Measurements from ENCODE around the gene DDC.

Gene DDC, protein sequence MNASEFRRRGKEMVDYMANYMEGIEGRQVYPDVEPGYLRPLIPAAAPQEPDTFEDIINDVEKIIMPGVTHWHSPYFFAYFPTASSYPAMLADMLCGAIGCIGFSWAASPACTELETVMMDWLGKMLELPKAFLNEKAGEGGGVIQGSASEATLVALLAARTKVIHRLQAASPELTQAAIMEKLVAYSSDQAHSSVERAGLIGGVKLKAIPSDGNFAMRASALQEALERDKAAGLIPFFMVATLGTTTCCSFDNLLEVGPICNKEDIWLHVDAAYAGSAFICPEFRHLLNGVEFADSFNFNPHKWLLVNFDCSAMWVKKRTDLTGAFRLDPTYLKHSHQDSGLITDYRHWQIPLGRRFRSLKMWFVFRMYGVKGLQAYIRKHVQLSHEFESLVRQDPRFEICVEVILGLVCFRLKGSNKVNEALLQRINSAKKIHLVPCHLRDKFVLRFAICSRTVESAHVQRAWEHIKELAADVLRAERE

GRCh38 chr7:50564640-50565558 is at the start of gene DDC:
Gene DDC, minus strand, starts transcription at chr7:50565405. Its CDS starts 21,320 bp downstream, at chr7:50544085.
- DNase-seq (ENCODE audit: low read depth in 1 of 2, low spot score in 1 of 2), result no peak

DNA sequence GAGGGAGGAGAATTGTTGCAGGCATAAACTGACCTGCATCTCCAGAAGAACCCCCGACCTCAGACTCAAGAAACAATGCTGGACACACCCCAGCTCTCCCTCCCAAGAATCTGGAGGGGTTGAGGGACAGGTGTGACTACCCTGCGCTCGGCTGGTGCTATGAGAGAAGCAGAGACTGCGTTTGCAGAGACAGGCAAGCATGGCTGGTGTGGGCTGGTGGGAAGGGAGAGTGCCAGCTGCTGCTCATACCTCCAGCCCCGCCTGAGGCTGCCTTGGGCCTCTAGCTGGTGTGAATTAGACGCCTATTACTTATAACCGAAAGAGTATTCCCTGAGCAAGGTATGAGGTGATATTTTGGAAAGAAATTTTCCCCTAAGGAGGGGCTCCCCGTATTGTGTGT is 48.3 kb upstream of the DDC start:
- DNase-seq (ENCODE audit: low read depth in 1 of 2, low spot score in 1 of 2), result no peak

DNA sequence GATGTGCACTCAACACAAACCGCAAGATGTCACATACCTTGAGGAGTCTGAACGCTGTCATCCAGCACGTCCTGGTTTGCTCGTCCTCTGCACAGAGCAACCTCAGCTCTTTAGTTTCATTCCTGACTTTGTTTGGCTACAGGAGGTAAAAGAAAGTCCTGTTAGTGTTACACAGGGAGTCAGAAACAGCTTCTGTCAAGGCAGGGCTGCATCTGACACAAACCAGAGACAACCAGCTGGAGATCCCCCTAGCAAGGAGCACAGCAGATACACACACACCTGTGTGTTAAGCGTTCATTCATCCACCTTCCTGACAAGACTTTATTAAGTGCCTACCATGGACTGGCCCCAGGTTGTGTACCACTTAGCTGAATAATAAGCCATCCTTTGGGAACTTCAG is 47.5 kb upstream of the DDC start:
- no peak for DNase-seq (ENCODE audit: low read depth in 1 of 2, low spot score in 1 of 2)

- DNase-seq (ENCODE audit: low read depth in 1 of 2, low spot score in 1 of 2), result no peak
Measured at GRCh38 chr7:50610521-50611277, 45.5 kb upstream of the DDC start.

DNA sequence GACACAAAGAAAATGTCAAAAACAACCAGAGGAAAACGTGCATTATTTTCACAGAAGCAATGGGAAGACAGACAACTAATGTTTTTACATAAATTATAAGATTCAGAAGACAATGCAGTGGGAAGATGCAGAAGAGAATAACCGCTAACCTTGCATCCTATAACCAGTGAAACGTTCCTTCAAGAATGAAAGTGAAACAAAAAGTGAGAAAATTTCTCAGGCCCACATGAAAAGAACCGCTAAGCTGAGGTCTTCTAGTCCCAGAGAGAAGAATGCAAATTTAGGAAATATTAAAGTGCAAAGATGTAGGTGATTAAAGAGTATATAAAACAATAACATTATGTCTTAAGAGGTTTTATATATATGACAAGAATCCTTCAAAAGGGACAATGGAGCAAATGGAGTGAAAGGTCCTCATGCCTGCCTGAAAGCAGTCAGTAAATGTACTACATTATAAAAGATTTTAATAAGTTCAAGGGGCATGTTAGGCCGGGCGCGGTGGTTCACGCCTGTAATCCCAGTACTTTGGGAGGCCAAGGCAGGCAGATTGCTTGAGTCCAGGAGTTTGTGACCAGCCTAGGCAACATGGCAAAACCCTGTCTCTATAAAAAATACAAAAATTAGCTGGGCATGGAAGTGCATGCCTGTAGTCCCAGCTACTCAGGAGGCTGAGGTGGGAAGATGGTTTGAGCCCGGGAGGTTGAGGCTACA is 43.1 kb upstream of the DDC start:
- DNase-seq (ENCODE audit: low read depth in 1 of 2, low spot score in 1 of 2), result no peak

DNA sequence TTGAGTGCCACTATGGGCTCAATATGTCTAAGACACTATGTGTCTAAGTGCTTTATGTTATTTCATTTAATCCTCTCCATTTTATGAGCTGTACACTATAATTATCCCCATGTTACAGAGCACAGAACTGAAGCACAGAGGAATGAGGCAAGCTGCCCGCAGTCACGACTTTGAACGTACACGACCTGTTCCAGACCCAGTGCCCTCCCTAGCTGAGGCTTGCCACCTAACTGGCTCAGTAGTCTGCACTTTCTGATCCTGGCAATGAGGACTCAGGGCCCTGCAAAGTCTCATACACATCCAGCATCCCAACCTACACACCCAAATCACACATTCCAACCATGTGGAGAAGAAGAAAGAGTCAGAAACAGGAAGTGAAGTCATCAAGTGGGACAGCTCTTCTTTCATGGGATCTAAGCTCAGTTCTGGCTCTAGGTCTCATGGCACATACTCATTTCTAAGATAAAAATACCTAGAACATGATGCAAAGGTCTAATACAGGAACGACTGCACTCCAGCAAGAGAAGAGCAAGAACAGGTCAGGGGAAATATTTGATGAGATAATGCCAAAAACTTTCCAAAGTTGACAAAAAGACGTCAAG is 42.4 kb upstream of the DDC start:
- DNase-seq (ENCODE audit: low read depth in 1 of 2, low spot score in 1 of 2), result no peak

DNA sequence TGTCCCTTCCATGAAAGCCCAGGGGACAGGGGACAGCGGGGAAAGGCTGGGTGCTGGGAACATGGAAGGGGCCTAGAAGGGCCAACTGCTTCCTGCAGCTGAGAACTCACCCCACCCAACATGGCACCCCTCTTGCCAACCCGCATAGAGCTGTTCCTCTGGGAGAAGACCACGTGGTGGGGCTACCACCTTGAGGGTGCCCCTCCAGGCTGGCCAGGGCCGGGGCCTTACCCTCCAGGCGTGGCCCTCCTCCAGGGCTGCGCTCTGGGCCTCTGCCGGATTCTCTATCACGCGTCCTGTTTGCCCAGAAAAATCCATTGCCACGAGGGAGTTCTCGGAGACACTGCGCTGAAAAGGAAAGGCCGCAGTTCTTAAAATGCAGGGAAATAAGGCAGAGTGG is 39.9 kb upstream of the DDC start:
- DNase-seq (ENCODE audit: low read depth in 1 of 2, low spot score in 1 of 2), result no peak

DNA sequence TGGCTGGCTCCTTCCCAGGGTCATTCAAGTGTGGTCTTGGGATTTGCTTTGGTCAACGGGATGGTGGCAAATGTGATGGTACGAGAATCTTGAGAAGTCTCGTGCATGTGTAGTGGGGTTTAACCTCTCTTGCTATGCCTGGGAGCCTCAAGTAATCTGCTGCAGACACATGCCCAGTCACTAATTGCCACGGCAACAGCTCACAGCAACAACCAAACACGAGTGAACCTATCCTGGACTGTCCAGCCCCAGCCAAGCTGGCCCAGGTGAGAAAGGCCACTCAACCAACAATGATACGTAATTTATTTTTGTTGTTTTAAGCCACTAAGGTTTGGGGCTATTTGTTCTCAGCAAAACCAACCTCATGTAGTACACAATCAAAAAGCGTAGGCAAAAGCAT is 38.1 kb upstream of the DDC start:
- no peak for DNase-seq (ENCODE audit: low read depth in 1 of 2, low spot score in 1 of 2)

DNA sequence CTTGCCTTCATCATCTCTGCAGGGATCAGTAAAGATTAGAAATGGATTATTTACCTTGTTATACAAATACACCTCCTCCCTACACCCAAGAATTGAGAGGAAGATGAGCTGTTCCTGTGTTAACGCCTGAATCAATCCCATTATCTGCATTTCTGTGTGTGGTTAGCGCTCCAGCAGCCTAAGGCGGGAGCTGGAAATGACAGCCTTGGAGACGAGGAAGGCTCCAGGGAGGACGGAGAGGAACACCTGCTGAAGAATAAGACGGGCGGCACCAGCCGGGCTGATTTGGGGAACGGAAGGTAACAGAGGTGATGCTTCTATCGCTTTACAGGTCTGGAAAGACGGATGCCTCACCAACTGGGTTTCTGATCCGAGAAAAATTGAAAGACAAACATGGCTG is 34.2 kb upstream of the DDC start:
- no peak for DNase-seq (ENCODE audit: low read depth in 1 of 2, low spot score in 1 of 2)

- DNase-seq (ENCODE audit: low read depth in 1 of 2, low spot score in 1 of 2), result no peak
Measured at GRCh38 chr7:50598460-50599343, 33.5 kb upstream of the DDC start.

DNA sequence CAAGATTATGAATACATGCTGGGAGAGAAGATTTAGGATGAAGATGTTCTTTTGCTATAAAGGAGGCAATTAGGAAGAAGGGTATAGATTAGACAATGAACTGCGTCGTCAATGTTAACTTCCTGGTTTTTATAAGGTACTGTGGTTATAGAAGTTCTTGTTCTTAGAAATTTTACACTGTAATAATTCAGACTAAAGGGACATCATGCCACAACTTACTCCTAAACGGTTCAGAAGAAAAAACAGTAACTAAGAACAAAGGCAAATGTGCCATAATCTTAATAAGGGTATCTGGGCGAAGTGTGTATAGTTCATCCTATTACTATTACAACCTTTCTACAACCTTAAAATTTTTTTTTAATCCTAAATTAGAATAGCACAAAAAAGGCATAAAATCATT is 31.3 kb upstream of the DDC start:
- DNase-seq (ENCODE audit: low read depth in 1 of 2, low spot score in 1 of 2), result no peak

DNA sequence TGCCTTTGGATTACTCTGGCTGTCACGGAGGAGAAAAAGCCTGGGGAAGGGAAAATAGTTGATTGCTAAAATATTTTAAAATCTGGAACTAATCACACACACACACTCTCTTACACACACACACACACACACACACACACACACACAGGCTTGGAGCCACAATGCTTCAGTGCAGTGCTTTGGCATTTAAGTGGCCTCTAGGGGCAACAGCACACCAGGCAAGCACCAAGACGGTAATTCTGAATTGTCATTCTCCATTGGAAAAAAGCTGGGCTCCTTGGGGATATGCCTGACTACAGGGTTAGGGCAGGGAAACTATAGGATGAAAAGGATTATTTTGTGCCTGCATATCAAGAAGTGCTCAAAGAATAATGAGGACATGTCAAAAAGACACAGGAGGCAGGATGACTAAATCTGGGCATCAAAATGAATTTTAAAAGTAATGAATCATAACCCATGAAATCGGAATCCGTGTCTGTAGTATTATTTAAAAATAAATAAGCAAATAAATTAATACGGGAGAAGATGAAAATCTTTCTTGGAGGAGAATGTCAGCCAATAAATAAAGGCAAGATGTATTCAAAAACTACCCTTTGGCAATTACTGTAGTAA is 30.4 kb upstream of the DDC start:
- DNase-seq (ENCODE audit: low read depth in 1 of 2, low spot score in 1 of 2), result no peak

DNA sequence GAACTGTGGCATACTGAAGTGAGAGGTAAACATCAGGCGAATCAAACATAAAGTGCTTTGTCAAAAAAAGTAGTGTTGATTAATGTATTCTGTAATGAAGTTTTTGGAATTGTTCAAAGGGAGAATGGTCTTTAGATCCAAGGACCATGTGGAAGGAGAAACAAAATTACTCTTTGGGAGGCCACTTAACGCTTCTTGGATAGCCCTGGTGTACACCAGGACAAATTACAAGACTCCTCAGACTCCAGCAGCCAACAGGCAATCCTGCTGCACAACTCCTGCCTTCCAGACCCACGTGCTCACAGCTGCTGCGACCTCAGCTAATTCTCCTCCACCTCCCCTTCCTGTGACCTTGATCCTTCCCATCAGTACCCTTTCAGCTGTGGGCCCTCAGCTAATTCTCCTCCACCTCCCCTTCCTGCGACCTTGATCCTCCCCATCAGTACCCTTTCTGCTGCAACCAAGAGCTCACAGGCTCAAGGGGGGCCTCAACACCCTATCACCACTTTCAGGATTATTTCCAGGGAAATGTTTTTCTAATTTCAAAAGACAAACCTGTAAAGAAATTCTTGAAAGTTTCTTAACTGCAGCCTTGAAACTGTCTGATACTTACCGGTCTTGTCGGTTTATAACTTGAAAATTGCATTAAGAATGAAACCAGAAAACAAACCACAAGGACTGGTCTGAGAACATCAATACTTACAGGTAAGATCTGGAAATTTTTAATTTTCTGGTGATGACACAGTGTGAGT is 29.7 kb upstream of the DDC start:
- no peak for DNase-seq (ENCODE audit: low read depth in 1 of 2, low spot score in 1 of 2)

- no peak for DNase-seq (ENCODE audit: low read depth in 1 of 2, low spot score in 1 of 2)
Measured at GRCh38 chr7:50594136-50594535, 28.9 kb upstream of the DDC start.

DNA sequence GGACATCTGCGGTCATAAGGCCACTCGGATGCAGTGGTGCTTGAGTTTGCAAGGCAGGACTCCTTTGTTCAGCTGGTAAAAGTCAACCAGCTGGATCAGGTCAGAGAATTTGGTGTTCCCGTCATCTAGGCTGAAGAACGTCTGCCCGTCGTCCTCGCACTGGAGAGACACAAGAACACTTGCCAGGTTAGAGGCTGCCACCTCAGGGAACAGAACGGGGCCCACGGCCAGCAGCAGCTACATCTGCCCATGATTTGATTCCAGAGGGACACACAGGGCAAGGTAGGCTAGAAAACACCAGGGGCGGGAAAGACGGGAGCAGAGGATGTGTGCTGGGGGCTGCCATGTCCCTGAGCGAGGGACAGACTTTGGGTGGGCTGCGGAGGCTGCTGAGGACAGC is 27.7 kb upstream of the DDC start:
- no peak for DNase-seq (ENCODE audit: low read depth in 1 of 2, low spot score in 1 of 2)

- no peak for DNase-seq (ENCODE audit: low read depth in 1 of 2, low spot score in 1 of 2)
Measured at GRCh38 chr7:50591480-50592438, 26.6 kb upstream of the DDC start.

DNA sequence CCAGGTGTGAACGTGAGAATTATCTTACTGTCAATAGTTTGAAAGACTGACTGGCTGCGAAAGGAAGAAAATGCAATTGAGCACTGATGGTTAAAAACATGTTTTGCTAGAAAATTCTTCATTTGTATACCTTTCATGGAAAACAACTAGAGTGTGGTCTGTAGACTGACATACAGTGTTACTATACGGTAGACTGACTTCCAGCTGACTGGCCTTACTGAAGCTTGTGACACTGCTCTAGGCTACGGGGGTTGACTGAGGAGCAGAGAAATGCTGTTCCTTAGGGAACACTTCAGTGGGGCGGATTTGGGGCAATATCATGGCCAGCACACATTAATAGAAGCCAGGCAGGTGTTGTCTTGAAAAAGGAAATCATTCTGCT is 25.9 kb upstream of the DDC start:
- DNase-seq (ENCODE audit: low read depth in 1 of 2, low spot score in 1 of 2), result no peak
